ENCODE data around the gene FAM118A. TPM values are rescaled to one million over a fixed set of nuclear protein-coding genes. Genes with fewer than 3 reads are reported as not detected.

FAM118A gene
- total RNA-seq, 1 experiment from 2014 or later, result 20.3 TPM

DNA sequence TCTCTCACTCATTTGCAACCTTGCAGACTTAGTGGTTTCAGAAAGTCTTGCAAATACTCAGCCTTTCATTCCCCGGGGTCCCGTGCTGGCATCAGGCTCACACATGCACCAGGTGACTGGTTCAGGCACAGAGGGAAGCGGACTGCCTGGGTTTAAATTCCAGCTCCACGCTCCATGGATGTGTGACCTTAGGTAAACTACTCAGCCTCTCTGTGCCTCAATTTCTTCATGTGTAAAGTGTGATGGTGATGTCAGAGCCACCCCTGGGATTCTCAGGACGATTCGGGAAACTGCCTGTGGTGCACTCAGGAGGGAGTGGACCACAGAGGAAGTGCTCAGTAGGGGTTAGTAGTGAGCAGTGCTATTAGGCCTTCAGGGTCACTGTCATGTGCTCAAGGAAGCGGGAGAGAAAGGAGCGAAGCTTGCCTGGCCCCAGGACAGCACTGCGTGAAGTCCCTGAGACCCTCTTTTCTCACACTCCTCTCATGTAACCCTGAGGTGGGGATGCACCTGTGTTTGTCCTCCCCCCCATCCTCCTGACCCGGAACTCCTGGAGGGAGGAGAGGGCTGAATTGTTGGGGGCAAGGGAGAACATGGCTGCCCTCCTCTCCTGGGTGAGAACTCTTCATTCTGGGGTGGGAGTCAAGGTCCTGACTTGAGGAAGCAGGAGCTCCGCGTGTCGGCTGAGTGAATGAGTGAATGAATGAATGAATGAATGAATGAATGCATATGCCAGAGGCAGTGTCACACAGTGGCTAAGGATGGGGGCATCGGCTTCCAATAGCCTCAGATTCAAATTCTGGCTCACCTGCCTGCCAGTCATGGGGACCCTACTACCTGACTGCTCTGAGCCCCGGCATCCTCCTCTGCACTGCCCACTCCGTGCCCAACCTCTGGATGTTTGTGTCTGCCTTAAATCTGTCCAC is 39.4 kb upstream of the FAM118A start:
- no peaks in the 10 kb centered on the region for H3K9me2 ChIP-seq (replicated peaks; ENCODE audit: low read length)
- H3K4me1 ChIP-seq (ENCODE audit: insufficient read depth, low read length), result peaks cover 6% of the 10 kb centered on the region
- CTCF ChIA-PET, result no interaction called here
- H3K79me2 ChIP-seq (ENCODE audit: low read length), result no peaks in the 10 kb centered on the region
- H2AFZ ChIP-seq (ENCODE audit: low read length), result no peak overlapping the region
- no peak overlapping the region for H3K4me3 ChIP-seq (ENCODE audit: low read length)
- intact Hi-C loops (cut with micrococcal nuclease), result no loop called here
- no peak overlapping the region for H3K27ac ChIP-seq (ENCODE audit: low read length)
- no TSS peak for BruUV-seq (replicated peaks)
- no peak overlapping the region for H3K9ac ChIP-seq (ENCODE audit: low read length)
- no peaks in the 10 kb centered on the region for H3K9me3 ChIP-seq (ENCODE audit: low read length)
- H3F3A ChIP-seq (ENCODE audit: low read length, unreplicated experiment), result no peaks in the 10 kb centered on the region
- no peaks in the 10 kb centered on the region for H4K20me1 ChIP-seq (ENCODE audit: low read length)
- TF ChIP-seq, protein P1, sequence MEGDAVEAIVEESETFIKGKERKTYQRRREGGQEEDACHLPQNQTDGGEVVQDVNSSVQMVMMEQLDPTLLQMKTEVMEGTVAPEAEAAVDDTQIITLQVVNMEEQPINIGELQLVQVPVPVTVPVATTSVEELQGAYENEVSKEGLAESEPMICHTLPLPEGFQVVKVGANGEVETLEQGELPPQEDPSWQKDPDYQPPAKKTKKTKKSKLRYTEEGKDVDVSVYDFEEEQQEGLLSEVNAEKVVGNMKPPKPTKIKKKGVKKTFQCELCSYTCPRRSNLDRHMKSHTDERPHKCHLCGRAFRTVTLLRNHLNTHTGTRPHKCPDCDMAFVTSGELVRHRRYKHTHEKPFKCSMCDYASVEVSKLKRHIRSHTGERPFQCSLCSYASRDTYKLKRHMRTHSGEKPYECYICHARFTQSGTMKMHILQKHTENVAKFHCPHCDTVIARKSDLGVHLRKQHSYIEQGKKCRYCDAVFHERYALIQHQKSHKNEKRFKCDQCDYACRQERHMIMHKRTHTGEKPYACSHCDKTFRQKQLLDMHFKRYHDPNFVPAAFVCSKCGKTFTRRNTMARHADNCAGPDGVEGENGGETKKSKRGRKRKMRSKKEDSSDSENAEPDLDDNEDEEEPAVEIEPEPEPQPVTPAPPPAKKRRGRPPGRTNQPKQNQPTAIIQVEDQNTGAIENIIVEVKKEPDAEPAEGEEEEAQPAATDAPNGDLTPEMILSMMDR (conservative IDR thresholded peaks at IDR 0.05; ENCODE audit: low read depth, low read length), result no peak
- TF ChIP-seq EZH2phosphoT487 (IDR thresholded peaks at IDR 0.05; ENCODE audit: borderline replicate concordance, low read length), result no peak
- no peak for TF ChIP-seq EZH2 (IDR thresholded peaks at IDR 0.05; ENCODE audit: low read length, unreplicated experiment)
- POLR2A ChIA-PET (ENCODE audit: unreplicated experiment), result no interaction called here
- DNase-seq, result no peak
- ATAC-seq, result no peak
- H3K27me3 ChIP-seq (ENCODE audit: low read length), result no peaks in the 10 kb centered on the region
- H3K36me3 ChIP-seq (ENCODE audit: low read depth, low read length), result no peaks in the 10 kb centered on the region
- H3K4me2 ChIP-seq (ENCODE audit: low read length), result peak overlapping the region; percentile 99; the same call in 1 of the 2 replicates

DNA sequence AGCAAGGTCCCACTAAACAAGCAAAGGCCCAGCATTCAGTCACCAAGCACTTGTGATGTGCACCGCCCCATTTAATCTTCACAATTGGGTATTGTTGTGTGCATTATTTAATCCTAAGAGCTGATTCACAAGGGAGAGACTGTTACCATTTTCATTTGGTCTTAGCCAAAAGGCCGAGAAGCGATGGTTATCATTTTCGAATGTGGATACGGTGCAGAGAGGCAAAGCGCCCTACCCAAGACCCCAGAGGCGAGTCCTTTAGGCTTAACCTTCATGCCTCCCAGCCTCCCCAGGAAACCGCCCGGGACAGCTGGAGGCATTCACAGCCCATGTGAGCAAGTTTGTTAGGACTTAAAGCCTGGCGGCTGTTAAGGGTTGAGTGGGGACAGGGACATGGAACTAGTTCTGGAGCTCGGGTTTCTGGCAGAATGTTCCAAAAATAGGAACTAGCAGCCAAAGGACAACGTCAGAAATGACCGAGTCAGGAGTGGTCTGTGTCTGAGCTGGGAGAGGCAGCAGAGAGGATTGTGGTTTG is 38.0 kb upstream of the FAM118A start:
- DNase-seq, result no peak
- Histone ChIP-seq H3F3A (ENCODE audit: low read length, unreplicated experiment) (no peaks in the 10 kb centered on the region), H3K4me3 (ENCODE audit: low read length) (no peak overlapping the region), H3K4me2 (ENCODE audit: low read length) (no peak overlapping the region), H3K79me2 (ENCODE audit: low read length) (no peaks in the 10 kb centered on the region), H3K4me1 (ENCODE audit: insufficient read depth, low read length) (peaks cover 6% of the 10 kb centered on the region), H3K9ac (ENCODE audit: low read length) (no peak overlapping the region), H3K36me3 (ENCODE audit: low read depth, low read length) (no peaks in the 10 kb centered on the region), H3K9me3 (ENCODE audit: low read length) (no peaks in the 10 kb centered on the region), H2AFZ (ENCODE audit: low read length) (no peak overlapping the region), H3K9me2 (replicated peaks; ENCODE audit: low read length) (no peaks in the 10 kb centered on the region), H3K27ac (ENCODE audit: low read length) (no peak overlapping the region), H3K27me3 (ENCODE audit: low read length) (no peaks in the 10 kb centered on the region), H4K20me1 (ENCODE audit: low read length) (no peaks in the 10 kb centered on the region)
- no TSS peak for BruUV-seq (replicated peaks)
- POLR2A ChIA-PET (ENCODE audit: unreplicated experiment), result no interaction called here
- CTCF ChIA-PET, result no interaction called here
- TF ChIP-seq, protein P1 (conservative IDR thresholded peaks at IDR 0.05; ENCODE audit: low read depth, low read length), result no peak
- TF ChIP-seq EZH2phosphoT487 (IDR thresholded peaks at IDR 0.05; ENCODE audit: borderline replicate concordance, low read length) (no peak), EZH2 (IDR thresholded peaks at IDR 0.05; ENCODE audit: low read length, unreplicated experiment) (no peak)
- intact Hi-C loops (cut with micrococcal nuclease), result no loop called here
- no peak for ATAC-seq

DNA sequence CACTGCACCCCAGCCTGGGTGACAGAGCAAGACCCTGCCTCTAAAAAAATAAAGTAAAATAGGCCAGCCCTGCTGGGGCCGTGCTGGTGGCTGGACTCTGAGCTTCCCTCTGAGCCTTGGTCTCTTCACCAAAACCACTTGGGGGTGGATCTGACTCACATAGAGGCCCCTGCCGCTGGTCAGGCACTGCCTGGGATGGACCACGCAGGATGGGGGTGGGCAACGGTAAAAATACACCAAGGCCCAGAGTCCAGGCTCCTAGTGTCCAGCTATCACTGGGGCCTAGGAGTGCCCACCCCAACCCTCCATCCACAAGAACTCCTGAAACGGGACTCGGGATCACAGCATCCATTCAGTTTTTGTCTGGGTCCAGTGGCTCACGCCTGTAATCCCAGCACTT is 37.2 kb upstream of the FAM118A start:
- ATAC-seq (no peak), DNase-seq (no peak)
- Histone ChIP-seq H2AFZ (ENCODE audit: low read length) (no peak overlapping the region), H3F3A (ENCODE audit: low read length, unreplicated experiment) (no peaks in the 10 kb centered on the region), H3K9me2 (replicated peaks; ENCODE audit: low read length) (no peaks in the 10 kb centered on the region), H3K27me3 (ENCODE audit: low read length) (no peaks in the 10 kb centered on the region), H3K9me3 (ENCODE audit: low read length) (no peaks in the 10 kb centered on the region), H4K20me1 (ENCODE audit: low read length) (no peaks in the 10 kb centered on the region), H3K36me3 (ENCODE audit: low read depth, low read length) (no peaks in the 10 kb centered on the region), H3K79me2 (ENCODE audit: low read length) (no peaks in the 10 kb centered on the region), H3K9ac (ENCODE audit: low read length) (no peak overlapping the region), H3K27ac (ENCODE audit: low read length) (no peak overlapping the region), H3K4me1 (ENCODE audit: insufficient read depth, low read length) (peaks cover 6% of the 10 kb centered on the region), H3K4me3 (ENCODE audit: low read length) (no peak overlapping the region), H3K4me2 (ENCODE audit: low read length) (no peak overlapping the region)
- BruUV-seq (replicated peaks), result no TSS peak
- intact Hi-C loops (cut with micrococcal nuclease), result no loop called here
- CTCF ChIA-PET, result no interaction called here
- POLR2A ChIA-PET (ENCODE audit: unreplicated experiment), result no interaction called here
- TF ChIP-seq EZH2 (IDR thresholded peaks at IDR 0.05; ENCODE audit: low read length, unreplicated experiment), result no peak
- TF ChIP-seq, protein P1 (conservative IDR thresholded peaks at IDR 0.05; ENCODE audit: low read depth, low read length), result no peak
- TF ChIP-seq EZH2phosphoT487 (IDR thresholded peaks at IDR 0.05; ENCODE audit: borderline replicate concordance, low read length), result no peak
